HG03342 (cell line): Measurements from ENCODE around the gene PARD3.
"Not testable (repeated sequence)": the region's sequence is repeated elsewhere in the genome, so short reads cannot be mapped to it uniquely, and the experiment has no call there.

Experiments
- ATAC-seq: cut with Tn5 transposase; IDR thresholded peaks from one replicate; pipeline ENCODE4 v1.9.1; 2021; ENCODE audit warnings: mild to moderate bottlenecking, moderate library complexity; ENCODE audit not compliant: unreplicated experiment

PARD3 gene

DNA sequence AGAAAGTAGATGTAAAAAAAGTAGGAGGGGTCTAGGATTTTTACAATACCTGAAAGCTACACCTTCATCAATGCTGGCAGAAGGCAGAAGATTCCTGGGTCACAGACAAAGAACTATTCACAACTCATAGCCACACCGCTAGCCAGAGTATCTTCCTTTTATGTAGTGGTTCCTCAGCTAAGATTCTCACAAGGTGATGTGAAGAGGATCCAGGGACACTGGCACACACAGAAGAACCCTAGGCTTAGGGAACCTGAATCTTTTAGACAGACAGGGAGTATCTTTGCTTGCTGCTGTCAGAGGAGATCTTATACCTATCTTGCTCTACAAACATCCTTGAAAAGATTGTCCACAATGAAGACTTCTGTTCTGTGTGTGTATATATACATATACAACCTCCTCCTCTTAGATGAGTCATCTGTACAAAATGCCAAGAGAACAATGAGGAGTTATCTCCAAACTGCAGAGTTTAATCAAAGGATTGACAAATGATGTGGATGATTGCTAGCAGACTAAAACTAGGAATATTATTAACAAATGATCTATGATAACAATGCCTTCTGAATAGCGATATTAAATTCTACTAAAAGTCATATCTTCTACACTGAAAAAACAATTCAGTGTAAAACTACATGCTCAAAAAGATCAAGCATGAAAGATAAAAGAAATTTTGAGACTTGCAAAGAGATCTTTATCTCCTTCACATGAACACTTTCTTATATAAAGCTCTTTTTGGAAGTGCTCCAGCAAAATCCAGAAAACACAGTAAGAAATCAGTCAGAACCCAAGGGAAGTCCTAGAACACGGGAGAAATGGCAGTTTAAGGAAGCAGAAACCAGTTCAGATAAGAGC lies 409.3 kb downstream of the PARD3 start:
- ATAC-seq = no peak

DNA sequence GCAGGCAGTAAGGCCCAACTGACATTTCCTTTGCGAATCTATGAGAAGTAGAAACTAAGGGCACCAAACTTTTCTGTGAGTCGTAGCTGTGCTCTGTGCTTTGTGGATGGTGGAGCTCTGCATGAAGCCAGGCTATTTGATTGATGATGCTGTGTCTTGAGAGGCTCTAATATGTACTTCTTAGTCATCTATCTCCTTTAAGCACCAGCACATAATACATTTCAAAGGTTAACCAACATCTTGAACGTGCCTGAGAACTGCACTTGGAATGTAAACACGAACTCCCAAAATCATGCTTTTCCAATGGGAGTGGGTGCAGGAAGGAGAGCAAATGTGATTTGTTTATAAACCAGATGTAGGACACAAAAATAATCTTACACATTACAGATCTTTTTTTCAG lies 411.6 kb downstream of the PARD3 start:
- ATAC-seq = no peak

DNA sequence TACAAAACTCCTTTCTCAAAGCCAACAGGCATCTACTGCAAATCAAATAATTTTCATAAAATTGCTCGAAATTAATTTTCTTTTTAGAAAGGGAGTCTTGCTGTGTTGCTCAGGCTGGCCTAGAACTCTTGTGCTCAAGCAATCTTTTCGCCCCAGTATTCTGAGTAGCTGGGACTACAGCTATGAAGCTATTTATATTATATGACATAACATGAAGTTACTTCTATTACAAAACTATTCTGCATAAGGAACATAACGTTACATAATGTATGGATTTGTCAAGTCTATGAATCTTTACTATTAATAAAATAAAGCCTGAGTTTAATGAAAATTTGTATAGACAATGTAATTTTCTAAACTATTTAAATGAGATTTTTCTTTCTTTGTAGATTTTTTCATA lies 415.0 kb downstream of the PARD3 start:
- ATAC-seq = no peak

DNA sequence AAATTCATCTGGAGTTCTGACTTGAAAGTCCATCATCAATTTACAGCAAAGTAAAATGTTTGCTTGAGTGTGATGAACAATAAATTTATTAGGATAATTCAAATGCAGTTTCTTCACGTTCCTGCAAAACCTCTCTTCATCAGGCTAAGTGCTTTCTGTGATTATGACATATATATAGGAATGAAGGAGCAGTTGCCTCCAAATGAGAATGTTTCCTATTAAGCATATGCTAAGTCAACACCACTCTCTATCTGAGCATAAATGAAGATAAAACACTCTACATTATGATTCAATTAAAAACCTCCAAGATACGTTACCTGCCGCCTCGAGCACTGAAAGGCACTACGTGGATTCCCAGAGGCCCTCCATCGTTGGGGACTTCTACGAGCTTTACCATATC lies 416.1 kb downstream of the PARD3 start:
- no peak for ATAC-seq

DNA sequence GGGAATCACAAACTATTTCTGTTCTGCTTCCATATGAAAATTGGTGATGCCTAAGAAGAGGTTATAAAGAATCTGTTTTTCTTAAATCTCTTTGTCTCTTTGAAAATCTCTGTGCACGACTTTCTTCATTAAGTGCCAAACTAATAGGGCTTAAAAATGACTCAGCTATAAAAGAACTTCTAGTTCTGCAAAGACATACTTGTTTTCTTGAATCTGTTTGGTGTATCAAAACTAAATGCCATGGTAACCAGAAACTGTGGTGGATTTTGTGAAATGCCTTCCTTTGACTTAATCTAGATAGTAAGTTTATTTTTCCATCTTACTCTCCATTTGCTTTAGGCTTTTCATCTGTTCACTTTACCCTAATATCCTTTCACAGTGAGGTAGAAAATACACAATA lies 417.8 kb downstream of the PARD3 start:
- no peak for ATAC-seq

DNA sequence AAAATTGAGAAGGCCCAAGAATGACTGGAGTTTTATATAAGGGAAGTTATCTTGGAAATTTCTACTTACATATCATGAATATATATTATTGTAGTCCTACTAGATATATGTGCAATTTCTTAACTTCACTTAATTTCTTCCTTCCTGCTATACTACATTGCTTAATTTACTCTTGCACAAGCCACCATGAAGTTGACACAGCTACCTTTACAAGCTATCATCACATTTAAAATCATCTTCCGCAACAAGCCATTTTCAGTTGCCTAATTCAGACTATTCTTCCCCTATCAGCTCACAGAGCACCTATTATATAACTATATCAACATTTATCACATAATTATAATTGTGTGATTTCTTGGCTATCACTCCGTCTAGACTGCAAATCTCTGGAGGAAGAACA lies 418.4 kb downstream of the PARD3 start:
- no peak for ATAC-seq

DNA sequence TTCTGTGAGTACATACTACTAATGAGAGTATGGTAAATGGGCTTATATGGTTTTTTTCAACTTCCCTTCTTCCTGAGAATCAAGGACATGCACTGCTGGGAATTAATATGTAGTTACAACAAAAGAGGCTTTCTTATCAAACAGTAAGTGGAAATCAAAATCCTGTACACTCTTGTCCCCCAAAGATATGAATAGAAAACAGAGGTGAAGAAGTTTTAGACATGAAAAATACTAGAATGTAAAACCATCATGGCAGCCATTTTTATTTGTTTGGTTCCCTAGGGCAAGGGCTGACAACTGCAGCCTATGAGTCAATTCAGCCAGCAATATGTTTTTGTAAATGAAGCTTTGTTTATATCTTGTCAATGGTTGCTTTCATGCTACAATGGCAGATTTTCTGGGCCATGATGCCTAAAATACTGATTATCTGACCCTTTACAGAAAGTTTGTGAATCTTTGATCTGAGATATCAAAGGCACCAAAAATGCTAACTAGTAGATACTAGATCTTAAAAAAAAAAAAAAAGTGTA lies 422.4 kb downstream of the PARD3 start:
- ATAC-seq = no peak

DNA sequence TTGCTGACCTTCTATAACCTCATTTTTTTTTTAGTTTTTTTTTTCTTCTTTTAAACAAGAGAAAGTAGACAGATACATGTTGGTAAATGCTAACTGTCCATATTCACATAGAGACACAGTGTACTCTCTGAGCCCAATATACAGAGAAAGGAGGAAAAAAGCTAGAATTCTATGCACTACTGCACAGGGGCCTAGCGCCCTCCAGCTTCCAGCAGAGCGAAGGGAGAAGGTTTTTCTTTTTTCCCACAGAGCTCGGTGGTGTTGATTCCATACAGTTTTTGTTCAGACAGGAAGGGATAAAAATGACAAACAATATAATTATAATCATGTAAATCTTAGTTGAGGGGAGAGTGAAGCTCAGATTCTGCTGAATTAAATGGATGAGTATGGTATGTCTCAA lies 423.9 kb downstream of the PARD3 start:
- ATAC-seq = not testable (repeated sequence)

DNA sequence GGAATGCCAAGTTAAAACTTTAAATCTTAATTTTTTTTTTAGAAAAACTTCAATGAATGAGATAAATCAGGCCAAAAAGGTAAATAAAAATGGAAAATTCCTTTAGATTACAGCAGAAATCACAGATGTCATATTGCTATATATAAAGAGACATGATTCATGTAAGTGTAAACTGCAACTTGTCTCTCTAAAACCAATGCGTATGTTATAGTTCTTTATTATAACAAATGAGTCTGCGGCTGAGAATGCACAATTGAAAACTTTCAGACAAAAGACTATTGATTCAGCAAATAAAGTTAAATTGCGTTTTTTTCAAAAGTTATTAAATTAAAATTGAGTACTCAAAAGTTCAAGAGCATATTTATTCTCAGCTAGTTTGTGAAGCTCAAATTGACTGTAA lies 425.3 kb downstream of the PARD3 start:
- no peak for ATAC-seq

DNA sequence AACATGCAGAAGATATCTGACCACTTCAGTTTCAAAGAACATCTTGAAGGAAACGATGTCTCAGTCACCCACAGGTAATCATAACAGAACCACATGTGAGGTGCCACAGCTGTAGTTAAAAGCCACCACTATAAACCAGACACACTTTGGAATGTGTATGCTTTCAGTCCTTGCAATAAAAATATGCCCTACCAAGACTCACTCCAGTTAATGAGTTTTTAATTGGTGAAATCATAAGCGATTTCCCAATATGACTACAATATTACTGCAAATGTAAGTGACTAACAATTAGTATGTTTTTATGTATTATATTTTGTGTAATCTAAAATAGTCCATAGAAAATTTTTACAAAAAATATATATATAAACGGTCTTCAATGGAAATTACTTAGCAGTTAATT lies 428.2 kb downstream of the PARD3 start:
- ATAC-seq = no peak

DNA sequence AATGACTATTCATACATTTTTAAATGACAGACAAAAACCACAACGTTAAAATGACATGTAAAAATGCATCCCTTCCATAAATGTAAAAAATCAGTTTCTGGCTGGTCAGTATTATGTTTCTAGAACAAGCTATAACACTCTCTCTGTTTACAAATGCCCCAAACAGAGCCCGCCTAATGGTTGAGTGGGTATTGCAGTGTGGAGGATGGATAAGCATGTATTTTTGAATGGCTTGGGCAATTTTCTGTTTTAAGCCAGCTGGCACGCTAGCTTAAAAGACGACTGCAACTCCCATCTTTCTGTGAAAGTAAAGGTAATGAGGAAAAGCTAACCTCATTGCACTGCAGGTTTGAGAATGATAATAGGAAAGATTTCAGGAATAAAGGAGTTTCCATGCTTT lies 430.7 kb downstream of the PARD3 start:
- ATAC-seq = no peak

DNA sequence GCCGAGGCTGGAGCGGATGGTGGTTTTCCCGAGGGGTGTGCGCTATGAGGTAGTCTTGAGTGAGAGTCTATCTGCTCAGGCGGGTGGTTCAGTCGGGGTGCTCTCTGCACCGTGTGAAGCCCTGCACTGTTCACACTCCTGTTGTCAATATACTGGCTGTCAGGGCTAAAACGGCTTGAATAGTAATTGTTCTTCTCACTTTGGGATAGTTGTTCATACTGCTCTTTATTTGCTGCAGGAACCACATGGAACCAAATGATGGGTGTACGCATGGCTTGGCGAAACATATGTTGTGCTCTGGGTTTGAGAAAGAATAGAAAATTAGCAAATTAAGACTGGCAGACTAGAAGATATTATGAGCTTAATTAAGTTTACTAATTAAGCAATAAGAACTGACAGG lies 432.5 kb downstream of the PARD3 start:
- no peak for ATAC-seq

DNA sequence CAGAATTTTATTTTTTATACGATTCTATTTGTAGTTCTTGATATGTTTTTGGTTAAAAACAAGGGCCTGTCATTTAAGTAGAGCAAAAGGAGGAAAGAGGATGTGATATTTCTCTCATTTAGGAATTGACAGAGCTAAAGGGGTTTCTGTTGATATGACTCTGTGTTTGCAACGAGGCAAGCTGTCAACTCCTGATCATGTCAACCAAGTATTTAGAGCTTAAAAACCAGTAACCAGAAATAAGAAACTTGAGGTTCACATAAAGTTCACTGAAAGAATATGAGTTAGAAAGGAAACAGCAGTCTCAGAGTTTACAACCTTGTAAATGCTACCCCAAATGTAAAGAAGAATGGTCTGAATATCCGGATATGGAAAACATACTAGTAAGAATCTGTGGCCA lies 434.2 kb downstream of the PARD3 start:
- no peak for ATAC-seq

DNA sequence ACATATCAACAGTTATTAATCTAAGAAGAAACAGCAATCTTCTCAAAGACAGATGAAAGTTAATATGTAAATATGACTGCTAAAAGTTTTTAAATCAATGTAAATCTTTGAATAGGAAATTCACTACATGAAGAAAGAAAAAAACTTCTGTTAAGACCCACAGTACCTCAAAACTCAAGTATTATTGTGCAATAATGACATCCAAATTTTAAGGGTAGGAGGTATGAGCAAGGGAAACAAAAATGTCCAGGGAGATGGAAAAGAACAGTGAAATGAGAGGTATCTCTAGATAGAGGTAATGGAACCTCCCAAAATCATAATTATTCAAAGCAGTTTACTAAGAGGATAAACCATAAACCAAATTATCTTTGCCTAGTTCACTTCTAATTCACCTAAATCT lies 436.8 kb downstream of the PARD3 start:
- ATAC-seq = no peak

DNA sequence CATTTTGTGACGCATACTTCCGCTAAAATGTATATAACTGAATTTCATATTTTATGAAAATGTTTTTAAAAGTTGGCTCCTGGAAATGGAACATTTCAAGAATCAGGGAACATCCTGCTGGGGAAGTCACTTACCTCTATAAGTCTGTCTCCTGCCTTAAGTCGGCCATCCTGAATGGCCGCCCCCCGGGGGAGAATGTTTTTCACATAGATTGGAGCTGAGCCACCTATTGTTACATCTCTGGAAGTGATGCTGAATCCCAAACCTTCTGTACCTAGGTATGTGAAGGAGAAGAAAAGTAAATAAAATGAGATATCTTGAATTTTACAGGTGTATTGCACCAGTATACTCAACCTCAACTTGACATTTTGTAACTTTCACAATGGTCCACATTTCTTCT lies 437.3 kb downstream of the PARD3 start:
- no peak for ATAC-seq

DNA sequence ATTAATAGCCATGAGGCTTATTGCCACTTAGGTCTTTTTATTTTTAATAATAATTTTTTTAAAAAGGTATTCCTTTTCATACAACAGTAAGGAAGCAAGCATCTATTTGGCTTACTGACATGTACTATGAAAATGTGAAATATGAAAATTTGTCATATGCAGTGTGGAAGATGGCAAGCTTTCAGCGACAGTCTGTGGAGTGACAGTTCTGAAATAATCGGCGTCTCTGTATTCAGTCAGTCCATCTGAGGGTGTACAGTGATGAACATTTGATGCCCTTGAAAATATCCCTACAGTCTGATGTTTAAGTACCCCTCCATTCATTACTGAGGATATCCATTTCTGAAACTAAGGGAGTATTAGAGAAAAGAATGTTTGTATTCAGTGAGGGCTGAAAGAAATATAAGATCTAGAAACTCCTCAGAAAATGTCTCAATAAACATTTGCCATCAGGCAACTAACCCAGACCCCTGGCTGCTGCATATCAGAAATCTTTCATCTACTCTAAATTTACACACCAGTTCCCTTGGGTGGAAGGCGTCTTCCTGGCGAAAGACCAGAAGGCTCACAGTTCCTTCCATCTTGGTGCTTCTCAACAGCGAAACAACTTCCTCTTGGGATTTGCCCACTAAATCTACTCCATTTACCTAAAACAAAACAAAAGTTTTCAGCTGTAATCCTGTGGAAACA lies 440.6 kb downstream of the PARD3 start:
- peak; percentile 16 for ATAC-seq

DNA sequence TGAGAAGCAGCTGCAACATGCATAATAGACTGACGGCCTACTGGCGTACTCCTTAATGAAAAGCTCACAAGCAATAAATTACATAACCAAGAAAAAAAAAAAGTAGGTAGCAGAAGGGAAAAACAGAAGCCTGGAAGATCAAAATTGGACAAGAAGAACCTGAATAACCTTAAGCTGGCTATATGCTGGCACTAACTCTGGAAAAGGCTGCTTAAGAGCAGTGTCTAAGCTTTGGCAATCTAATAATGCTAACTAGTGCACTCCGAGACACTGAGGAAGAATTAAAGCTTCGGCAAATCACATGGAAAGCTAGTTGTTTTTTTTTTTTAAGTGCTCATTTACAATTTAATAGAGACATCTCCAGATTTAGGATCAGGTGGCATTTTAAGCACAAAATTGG lies 441.9 kb downstream of the PARD3 start:
- no peak for ATAC-seq

DNA sequence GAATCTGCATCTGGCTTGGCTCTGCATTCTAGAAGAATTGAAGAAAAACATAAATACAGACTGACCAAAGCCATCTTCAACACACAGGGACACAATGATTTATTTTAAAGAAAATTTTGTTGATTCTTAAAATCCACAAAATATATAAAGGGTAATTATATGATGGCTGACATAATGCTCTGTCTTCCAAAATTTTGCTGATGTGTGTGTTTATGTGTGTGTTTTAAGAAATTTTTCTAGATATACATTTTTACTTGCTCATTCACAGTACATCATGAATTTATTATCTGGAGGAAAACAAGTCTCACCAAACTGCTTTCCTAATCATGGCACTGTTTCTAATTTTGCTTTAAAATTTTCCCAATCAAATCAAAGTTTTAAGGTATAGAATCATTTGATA lies 442.6 kb downstream of the PARD3 start:
- ATAC-seq = no peak

DNA sequence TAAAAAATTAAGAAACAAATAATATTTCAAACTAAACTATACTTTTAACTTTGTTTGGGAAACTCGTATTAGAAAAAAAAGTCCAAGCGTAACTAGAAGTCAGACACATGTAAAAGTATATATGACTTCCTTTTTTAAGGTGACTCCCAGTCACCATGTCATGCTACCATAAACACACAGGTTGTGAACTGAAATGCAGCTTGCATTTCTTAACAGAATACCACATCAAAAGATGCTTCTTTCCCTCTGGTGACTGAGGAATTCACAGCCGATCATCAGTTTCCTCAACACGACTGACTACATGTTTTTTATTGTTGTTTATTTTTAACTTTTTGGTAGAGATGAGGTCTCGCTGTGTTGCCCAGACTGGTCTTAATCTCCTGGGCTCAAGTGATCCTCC lies 445.0 kb downstream of the PARD3 start:
- no peak for ATAC-seq

DNA sequence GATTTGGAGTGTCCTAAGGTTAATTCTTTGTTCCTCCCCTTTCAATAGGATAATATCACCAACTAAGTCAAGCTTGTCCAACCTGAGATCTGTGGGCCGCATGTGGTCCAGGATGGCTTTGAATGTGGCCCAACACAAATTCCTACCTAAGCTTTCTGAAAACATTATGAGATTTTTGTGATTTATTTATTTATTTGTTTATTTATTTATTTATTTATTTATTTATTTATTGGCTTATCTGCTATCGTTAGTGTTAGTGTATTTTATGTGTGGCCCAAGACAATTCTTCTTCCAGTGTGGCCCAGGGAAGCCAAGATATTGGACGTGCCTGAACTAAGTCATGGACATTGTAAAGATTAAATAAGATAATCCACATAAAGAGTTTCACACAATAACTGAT lies 446.0 kb downstream of the PARD3 start:
- ATAC-seq = no peak

DNA sequence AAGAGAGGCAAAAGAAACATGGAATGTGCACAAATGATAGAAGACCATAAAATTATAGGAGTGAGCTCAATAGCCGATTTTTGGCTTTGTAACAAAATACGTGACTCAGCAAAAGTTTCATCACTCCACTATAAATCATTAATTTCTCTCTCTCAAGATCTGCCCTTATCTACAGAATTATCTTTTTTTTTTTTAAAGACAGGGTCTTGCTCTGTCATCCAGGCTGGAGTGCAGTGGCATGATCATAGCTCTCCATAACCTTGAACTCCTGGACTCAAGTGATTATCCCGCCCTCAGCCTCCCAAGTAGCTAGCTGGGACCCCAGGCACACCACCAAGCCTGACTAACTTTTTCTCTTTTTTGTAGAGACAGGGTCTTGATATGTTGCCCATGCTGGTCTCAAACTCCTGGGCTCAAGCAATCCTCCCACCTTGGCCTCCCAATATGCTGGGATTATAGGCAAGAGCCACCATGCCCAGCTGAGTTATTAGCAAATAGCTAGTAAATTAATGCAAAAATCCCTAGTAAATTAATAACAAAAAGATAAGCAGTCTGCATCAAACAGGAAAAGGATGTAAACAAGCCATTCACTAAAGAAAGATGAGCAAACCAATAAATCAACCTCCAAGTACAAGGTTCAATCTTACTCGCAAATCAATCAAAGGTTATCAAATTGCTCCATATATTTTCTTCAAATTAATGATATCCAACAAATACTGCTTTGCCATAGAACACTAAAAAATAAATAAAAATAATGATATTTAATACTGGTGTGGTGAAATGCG lies 450.7 kb downstream of the PARD3 start:
- ATAC-seq = no peak

DNA sequence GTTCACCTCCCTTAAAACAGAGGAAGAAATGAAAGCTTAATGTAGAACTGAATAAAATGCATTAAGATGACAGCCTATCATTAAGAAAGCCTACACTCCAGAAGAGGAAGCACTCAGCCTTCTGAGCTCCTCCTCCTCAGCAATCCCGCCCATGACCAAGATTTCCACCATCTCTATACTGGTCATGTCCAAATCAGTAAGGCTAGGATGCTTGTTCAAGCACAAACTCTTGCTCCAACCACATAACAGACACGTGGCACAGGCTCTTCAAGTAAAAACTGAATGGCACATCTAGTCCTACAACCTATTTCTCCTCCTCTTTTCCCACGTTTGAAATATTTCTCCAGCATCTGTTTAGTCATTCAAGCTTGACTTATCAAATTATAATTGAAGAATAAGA lies 454.1 kb downstream of the PARD3 start:
- ATAC-seq = no peak
